Mesendoderm (in vitro differentiated cells): Measurements from ENCODE around the gene MAGEA9B.
"Not testable (repeated sequence)": the region's sequence is repeated elsewhere in the genome, so short reads cannot be mapped to it uniquely, and the experiment has no call there.

ENCODE experiments used
- DNase-seq: peaks from one replicate; pipeline ENCODE4 v3.0.0; 2013
- H2AK5ac ChIP-seq: 2 replicates; pipeline ENCODE4 v1.6.1; 2013; ENCODE audit warnings: low read length, inconsistent platforms
- H2BK120ac ChIP-seq: 2 replicates; pipeline ENCODE4 v1.6.1; 2013; ENCODE audit warnings: low read depth, mild to moderate bottlenecking, low read length, moderate library complexity, mixed read lengths
- H2BK15ac ChIP-seq: replicated peaks from 2 replicates; pipeline ENCODE4 v1.6.1; 2013; ENCODE audit warnings: low read depth, mild to moderate bottlenecking, moderate library complexity
- H2BK5ac ChIP-seq: 2 replicates; pipeline ENCODE4 v1.6.1; 2013; ENCODE audit warnings: low read length, inconsistent platforms
- H3K18ac ChIP-seq: 2 replicates; pipeline ENCODE4 v1.6.1; 2013; ENCODE audit warnings: mild to moderate bottlenecking, low read length, mixed read lengths
- H3K23ac ChIP-seq: one replicate; pipeline ENCODE4 v1.6.1; 2013; ENCODE audit warnings: low read length
- H3K27ac ChIP-seq: 2 replicates; pipeline ENCODE4 v1.5.1; 2013; ENCODE audit warnings: low read depth, mild to moderate bottlenecking, inconsistent platforms, low read length, moderate library complexity
- H3K27me3 ChIP-seq: 2 replicates; pipeline ENCODE4 v1.6.1; 2013; ENCODE audit warnings: low read length, control low read depth, mild to moderate bottlenecking, inconsistent platforms; ENCODE audit not compliant: insufficient read depth, poor library complexity
- H3K36me3 ChIP-seq: 2 replicates; pipeline ENCODE4 v1.6.1; 2013; ENCODE audit warnings: low read length, inconsistent platforms; ENCODE audit not compliant: control insufficient read depth, insufficient read depth
- H3K4ac ChIP-seq: one replicate; pipeline ENCODE4 v1.6.1; 2013; ENCODE audit warnings: low read depth, mild to moderate bottlenecking, low read length, moderate library complexity
- H3K4me1 ChIP-seq: 2 replicates; pipeline ENCODE4 v1.6.1; 2013; ENCODE audit warnings: low read depth, low read length, inconsistent platforms; ENCODE audit not compliant: control insufficient read depth
- H3K4me2 ChIP-seq: 2 replicates; pipeline ENCODE4 v1.6.1; 2013; ENCODE audit warnings: low read length
- H3K4me3 ChIP-seq: 2 replicates; pipeline ENCODE4 v1.5.1; 2013; ENCODE audit warnings: mild to moderate bottlenecking, low read length
- H3K56ac ChIP-seq: one replicate; pipeline ENCODE4 v1.6.1; 2013; ENCODE audit warnings: low read length
- H3K79me1 ChIP-seq: 2 replicates; pipeline ENCODE4 v1.6.1; 2013; ENCODE audit warnings: low read length, inconsistent platforms
- H3K79me2 ChIP-seq: 2 replicates; pipeline ENCODE4 v1.6.1; 2013; ENCODE audit warnings: mild to moderate bottlenecking, low read length; ENCODE audit not compliant: control insufficient read depth, insufficient read depth
- H3K9ac ChIP-seq: 2 replicates; pipeline ENCODE4 v1.6.1; 2013; ENCODE audit warnings: low read length, inconsistent platforms
- H4K5ac ChIP-seq: one replicate; pipeline ENCODE4 v1.6.1; 2013; ENCODE audit warnings: low read length
- H4K8ac ChIP-seq: one replicate; pipeline ENCODE4 v1.6.1; 2013; ENCODE audit warnings: low read depth, mild to moderate bottlenecking, control low read depth, low read length, moderate library complexity
- WGBS: extraction: QIAGEN DNeasy Blood & Tissue Kit; methylation state at CpG from one replicate; pipeline ENCODE4 v1.1.7; 2013; ENCODE audit warnings: low lambda C conversion rate, missing lambda C conversion rate; ENCODE audit not compliant: insufficient coverage; ENCODE audit errors: extremely low coverage; 5-methylcytosine and 5-hydroxymethylcytosine counted together

The MAGEA9B gene

DNA sequence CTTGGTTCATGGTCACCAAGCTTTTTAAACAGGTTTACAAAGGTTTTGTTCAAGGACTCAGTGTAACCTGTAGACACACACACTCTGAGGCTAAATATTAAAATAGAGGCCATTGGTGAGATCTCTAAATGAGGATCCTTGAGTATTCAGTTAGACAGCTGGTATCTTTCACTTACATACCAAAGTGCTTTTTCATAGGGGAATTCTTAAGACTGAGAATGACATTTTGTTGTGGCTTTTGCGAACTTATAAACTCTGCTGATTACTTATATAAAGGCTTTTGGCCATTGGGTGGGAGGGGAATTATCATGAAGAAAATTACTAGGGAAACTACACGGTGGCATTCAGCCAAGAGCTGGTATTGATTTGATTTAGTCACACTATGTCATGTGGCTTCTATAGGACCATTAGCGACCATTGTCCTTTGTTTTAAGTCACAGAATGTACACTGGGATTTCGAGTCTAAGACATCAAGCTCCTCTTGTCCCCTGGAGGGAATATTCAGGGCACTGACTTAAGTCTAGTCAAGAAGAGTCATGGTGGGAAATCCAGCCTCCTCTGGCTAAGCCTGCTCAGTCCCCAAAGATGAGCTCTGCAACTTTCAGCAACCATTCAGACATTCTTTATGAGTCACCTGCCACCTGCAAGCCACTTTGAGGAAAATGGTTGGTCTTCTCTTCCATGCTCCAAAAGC, 35.9 kb downstream of the MAGEA9B start:
- not testable (repeated sequence) for H2BK120ac ChIP-seq
- no CpG with 5 or more reads among the region's 4 CpGs for WGBS

DNA sequence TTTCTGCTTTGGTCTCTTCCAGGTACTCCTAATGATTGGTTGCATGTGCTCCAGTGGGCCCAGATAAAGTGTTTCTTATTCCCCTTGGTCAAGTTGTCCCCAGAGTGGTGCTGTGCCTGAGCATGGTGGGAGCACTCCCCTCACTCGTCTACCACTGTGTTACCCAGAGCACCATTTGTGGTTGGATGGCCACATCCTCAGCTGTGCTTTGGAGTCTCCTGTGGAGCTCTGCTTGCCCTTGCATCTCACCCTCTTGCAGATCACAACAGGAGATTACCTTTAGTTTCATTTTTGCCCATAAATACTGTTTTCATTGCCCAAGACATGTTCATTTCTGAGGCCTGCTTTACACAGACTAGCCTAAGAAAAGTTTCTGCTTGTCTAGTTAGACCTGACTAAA, 36.8 kb downstream of the MAGEA9B start:
- H3K4me3 ChIP-seq, H3K79me1 ChIP-seq, H3K9ac ChIP-seq, H4K8ac ChIP-seq, H2BK15ac ChIP-seq, H3K56ac ChIP-seq, H3K18ac ChIP-seq, H3K27ac ChIP-seq, H3K4me1 ChIP-seq, H3K27me3 ChIP-seq, DNase-seq, H3K4ac ChIP-seq, H3K79me2 ChIP-seq, H2BK120ac ChIP-seq, H3K4me2 ChIP-seq, H3K36me3 ChIP-seq, H4K5ac ChIP-seq, H3K23ac ChIP-seq, H2BK5ac ChIP-seq, H2AK5ac ChIP-seq: not testable (repeated sequence)
- WGBS = no CpG with 5 or more reads among the region's 1 CpG

More for the DNA sequence above, 35.9 kb downstream of the MAGEA9B start:
- H3K27ac ChIP-seq, H3K79me2 ChIP-seq, H3K18ac ChIP-seq, DNase-seq, H4K5ac ChIP-seq, H3K27me3 ChIP-seq, H3K23ac ChIP-seq, H3K36me3 ChIP-seq, H2BK15ac ChIP-seq, H3K4me2 ChIP-seq, H4K8ac ChIP-seq, H3K4ac ChIP-seq, H3K79me1 ChIP-seq, H3K9ac ChIP-seq, H3K4me3 ChIP-seq, H2AK5ac ChIP-seq, H2BK5ac ChIP-seq, H3K4me1 ChIP-seq, H3K56ac ChIP-seq: not testable (repeated sequence)

DNA sequence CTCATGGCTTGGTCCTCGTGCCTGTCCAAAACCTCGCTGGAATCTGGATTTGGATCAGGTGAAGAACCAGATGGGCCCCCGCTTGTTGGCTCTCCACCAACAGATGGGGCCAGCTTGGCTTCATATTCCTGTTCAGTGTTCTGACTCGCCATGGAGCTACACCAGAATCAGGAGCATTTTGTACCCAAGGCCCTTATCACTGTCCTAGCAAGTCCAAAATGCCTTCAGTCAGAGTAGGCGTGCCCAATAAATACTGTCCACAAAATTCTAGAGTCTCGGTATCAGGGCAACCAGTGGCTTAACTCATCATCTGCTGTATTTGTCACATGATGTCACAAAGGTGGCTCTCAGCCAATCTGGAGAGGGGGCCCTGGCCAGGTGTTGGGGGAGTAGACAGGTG, 37.6 kb downstream of the MAGEA9B start, which contains the start of gene HSFX3:
TSS of gene HSFX3 (minus strand) at position 224 of the 400 bp plus-strand sequence. CDS start at position 152, 72 bp downstream.
- H3K36me3 ChIP-seq, H2BK15ac ChIP-seq, H3K23ac ChIP-seq, DNase-seq, H4K8ac ChIP-seq, H3K27me3 ChIP-seq, H3K79me2 ChIP-seq, H4K5ac ChIP-seq, H2BK120ac ChIP-seq, H3K79me1 ChIP-seq, H3K4me2 ChIP-seq, H3K4me1 ChIP-seq, H3K4me3 ChIP-seq, H3K18ac ChIP-seq, H3K4ac ChIP-seq, H2AK5ac ChIP-seq, H2BK5ac ChIP-seq, H3K9ac ChIP-seq, H3K56ac ChIP-seq, H3K27ac ChIP-seq: not testable (repeated sequence)
- WGBS = no CpG with 5 or more reads among the region's 6 CpGs

DNA sequence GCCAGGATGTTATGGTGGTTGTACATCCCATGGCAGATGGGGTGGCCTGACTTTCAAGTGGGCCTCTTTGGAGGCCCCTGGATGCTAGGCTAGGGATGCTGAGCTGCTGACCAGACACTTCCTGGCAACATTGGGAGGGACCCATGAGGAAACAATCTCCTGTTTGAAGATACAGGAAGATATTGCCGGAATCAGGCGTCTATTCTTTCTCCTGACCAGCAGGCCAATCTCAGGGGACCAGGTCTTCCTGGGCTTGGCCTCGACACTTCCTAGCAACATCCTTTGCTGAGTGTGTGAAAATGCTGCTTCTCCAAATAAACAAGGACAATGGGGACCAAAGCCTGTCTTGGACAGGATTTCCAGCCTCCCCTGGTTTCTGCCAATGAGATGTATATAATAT, 39.5 kb downstream of the MAGEA9B start:
- H3K4me1 ChIP-seq, H4K5ac ChIP-seq, H3K9ac ChIP-seq, H3K23ac ChIP-seq, H3K56ac ChIP-seq, H2BK120ac ChIP-seq, H2BK15ac ChIP-seq, H3K79me1 ChIP-seq, H3K4ac ChIP-seq, H3K4me2 ChIP-seq, H3K36me3 ChIP-seq, H3K27me3 ChIP-seq, H4K8ac ChIP-seq, H2AK5ac ChIP-seq, H3K27ac ChIP-seq, DNase-seq, H3K79me2 ChIP-seq, H2BK5ac ChIP-seq, H3K4me3 ChIP-seq, H3K18ac ChIP-seq: not testable (repeated sequence)
- WGBS = no CpG with 5 or more reads among the region's 3 CpGs

DNA sequence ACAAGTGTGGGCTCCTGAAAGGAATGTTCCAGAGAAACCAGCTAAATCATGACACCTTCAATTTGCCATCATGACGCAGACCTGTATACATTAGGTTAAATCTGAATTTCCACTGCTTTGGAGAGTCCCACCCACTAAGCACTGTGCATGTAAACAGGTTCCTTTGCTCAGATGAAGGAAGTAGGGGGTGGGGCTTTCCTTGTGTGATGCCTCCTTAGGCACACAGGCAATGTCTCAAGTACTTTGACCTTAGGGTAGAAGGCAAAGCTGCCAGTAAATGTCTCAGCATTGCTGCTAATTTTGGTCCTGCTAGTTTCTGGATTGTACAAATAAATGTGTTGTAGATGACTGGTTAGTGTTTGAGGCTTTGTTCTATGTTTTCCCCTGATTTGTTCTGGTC, 40.3 kb downstream of the MAGEA9B start:
- H2BK15ac ChIP-seq, H4K8ac ChIP-seq, H3K4me2 ChIP-seq, H2BK5ac ChIP-seq, H3K56ac ChIP-seq, H3K79me2 ChIP-seq, H2BK120ac ChIP-seq, H3K27me3 ChIP-seq, DNase-seq, H3K27ac ChIP-seq, H3K79me1 ChIP-seq, H3K4me3 ChIP-seq, H4K5ac ChIP-seq, H3K23ac ChIP-seq, H3K4me1 ChIP-seq, H2AK5ac ChIP-seq, H3K9ac ChIP-seq, H3K18ac ChIP-seq, H3K36me3 ChIP-seq, H3K4ac ChIP-seq: not testable (repeated sequence)
- WGBS = no CpG with 5 or more reads among the region's 1 CpG
